Kidney (tissue), 14 donors: ENCODE measurements around the gene SULT1A1. TPM values are rescaled to one million over a fixed set of nuclear protein-coding genes. Genes with fewer than 3 reads are reported as not detected.
"Not testable (repeated sequence)": the region's sequence is repeated elsewhere in the genome, so short reads cannot be mapped to it uniquely, and the experiment has no call there.

Source experiments
- DNase-seq, 5 donors: peaks; one replicate each; pipeline ENCODE4 v3.0.0-alpha.2; 2013 to 2020
- FAIRE-seq: peaks from 2 replicates; lab custom pipeline; 2012; peaks lifted over from hg19 to GRCh38; lab: Jason Lieb, UNC
- H3K27ac ChIP-seq, 2 donors: one replicate each; pipeline ENCODE4 v1.7.0; 2013; ENCODE audit warnings: low read depth in 2 of 2, low read length in 2 of 2, inconsistent platforms in 1 of 2
- H3K27me3 ChIP-seq: one replicate; pipeline ENCODE4 v1.7.1; 2013; ENCODE audit warnings: low read length, inconsistent platforms; ENCODE audit not compliant: control insufficient read depth, insufficient read depth
- H3K36me3 ChIP-seq, 3 donors: one replicate each; pipeline versions ENCODE4 v1.7.0 to v1.7.1; 2013; ENCODE audit warnings: low read length in 3 of 3, control low read depth in 1 of 3, inconsistent platforms in 1 of 3; ENCODE audit not compliant: insufficient read depth in 3 of 3, control insufficient read depth in 2 of 3
- H3K4me1 ChIP-seq, 3 donors: one replicate each; pipeline versions ENCODE4 v1.7.0 to v1.7.1; 2013; ENCODE audit warnings: low read length in 3 of 3, inconsistent platforms in 1 of 3, low read depth in 1 of 3; ENCODE audit not compliant: control insufficient read depth in 2 of 3, insufficient read depth in 2 of 3
- H3K4me3 ChIP-seq, 3 donors: one replicate each; pipeline versions ENCODE4 v1.7.0 to v1.8.1; 2013; ENCODE audit warnings: low read length in 3 of 3, control low read depth in 1 of 3, inconsistent platforms in 1 of 3
- H3K9ac ChIP-seq, 3 donors: one replicate each; pipeline versions ENCODE4 v1.7.0 to v1.7.1; 2013; ENCODE audit warnings: low read length in 3 of 3, control low read depth in 1 of 3, inconsistent platforms in 1 of 3
- H3K9me3 ChIP-seq, 3 donors: one replicate each; pipeline versions ENCODE4 v1.7.0 to v1.7.1; 2013; ENCODE audit warnings: low read length in 3 of 3, control low read depth in 1 of 3, inconsistent platforms in 1 of 3; ENCODE audit not compliant: control insufficient read depth in 2 of 3, insufficient read depth in 1 of 3
- CTCF ChIP-seq: IDR thresholded peaks from 3 replicates; pipeline ENCODE4 v1.5.1; 2012; ENCODE audit warnings: mild to moderate bottlenecking, moderate library complexity, borderline replicate concordance; ENCODE audit not compliant: insufficient read depth; ENCODE audit errors: extremely low read depth
- intact Hi-C: fragments of 100-400 bp; cut with DNase I; formaldehyde crosslinking; loops from one replicate; pipeline ENCODE4 v1.11.1; 2022
- polyA plus RNA-seq: library from polyadenylated mRNA; stranded (reverse); fragments of 350-450 nt; fragmentation: Illumina TruSeq; extraction: RNeasy Lipid Tissue Mini Kit (QIAGEN cat#74804); gene quantifications from one replicate; pipeline ENCODE4 v1.2.3, GENCODE V29; 2014; ENCODE audit warnings: low read depth, low replicate concordance; ENCODE audit not compliant: insufficient read depth
- total RNA-seq: library from RNA; stranded (reverse); fragmentation: NEBNext Ultra II Directional; extraction: Animal tissue kit (Norgen Biotek cat#: 25700); gene quantifications from one replicate; pipeline ENCODE4 v1.2.1, GENCODE V29; 2021
- donor health status: control.
- donor health status: control.
- donor health status: control.
- donor health status: control.
- donor health status: control.
- donor health status: DM: yes; HTN: yes; CAD: no.
- donor health status: Normal renal cell carcinoma (clear cell type).

Gene SULT1A1
- total and polyA plus RNA-seq, 2 donors from 2014 or later: 20.7 to 50.2 TPM

GRCh38 chr16:28623172-28623711, 13.4 kb upstream of the SULT1A1 start:
- no peaks in the 10 kb centered on the region for H3K9me3 ChIP-seq
- H3K4me1 ChIP-seq: no peaks in the 10 kb centered on the region
- FAIRE-seq: no peak
- intact Hi-C loops: no loop called here
- no peaks in the 10 kb centered on the region for H3K36me3 ChIP-seq
- peak overlapping the region; percentile 41 to 61 (median 55) for H3K4me3 ChIP-seq
- no peak for TF ChIP-seq CTCF
- no peak overlapping the region for H3K9ac ChIP-seq
- H3K27ac ChIP-seq: no peak overlapping the region
- H3K27me3 ChIP-seq: no peaks in the 10 kb centered on the region
- DNase-seq: peak; percentile 65 to 85 (median 76)

GRCh38 chr16:28622532-28623171, 12.8 kb upstream of the SULT1A1 start:
- DNase-seq, H3K9ac ChIP-seq, intact Hi-C loops, H3K36me3 ChIP-seq, H3K9me3 ChIP-seq, H3K27ac ChIP-seq, H3K4me1 ChIP-seq, FAIRE-seq, H3K27me3 ChIP-seq: not testable (repeated sequence)
- H3K4me3 ChIP-seq: peak overlapping the region in 1 of 3 donors; percentile 61

- no peak for TF ChIP-seq CTCF
- Histone ChIP-seq H3K4me1 (no peaks in the 10 kb centered on the region), H3K9me3 (no peaks in the 10 kb centered on the region), H3K4me3 (no peak overlapping the region), H3K27ac (no peak overlapping the region), H3K9ac (no peak overlapping the region), H3K36me3 (no peaks in the 10 kb centered on the region), H3K27me3 (no peaks in the 10 kb centered on the region)
- no peak for FAIRE-seq
- no peak for DNase-seq
- intact Hi-C loops: no loop called here
These were observed 11.8 kb upstream of the SULT1A1 start for GRCh38 chr16:28621481-28622155.

GRCh38 chr16:28620316-28620715, 10.5 kb upstream of the SULT1A1 start:
- H3K9ac ChIP-seq, H3K9me3 ChIP-seq, H3K36me3 ChIP-seq, H3K27ac ChIP-seq, DNase-seq, H3K27me3 ChIP-seq, H3K4me1 ChIP-seq, H3K4me3 ChIP-seq, intact Hi-C loops, FAIRE-seq: not testable (repeated sequence)
